Epithelial cell of esophagus (primary cell): ENCODE measurements around the gene PLCG1.
"Not testable (repeated sequence)": the region's sequence is repeated elsewhere in the genome, so short reads cannot be mapped to it uniquely, and the experiment has no call there.

Experiments used
- DNase-seq: peaks from one replicate; pipeline ENCODE4 v3.0.0; 2010; ENCODE audit warnings: low read depth
- H3K4me3 ChIP-seq: 2 replicates; pipeline ENCODE4 v1.5.1; 2011; ENCODE audit warnings: mild to moderate bottlenecking, low read length, control low read depth
- CTCF ChIP-seq: IDR thresholded peaks from 2 replicates; pipeline ENCODE4 v1.5.1; 2011; ENCODE audit warnings: low read depth, mild to moderate bottlenecking, low read length, control low read depth, inconsistent platforms; ENCODE audit not compliant: insufficient read depth; ENCODE audit errors: missing control alignments

The PLCG1 gene

GRCh38 chr20:41116282-41116956 is 20.9 kb upstream of the PLCG1 start:
- DNase-seq, result no peak
- TF ChIP-seq CTCF, result no peak
- no peak overlapping the region for H3K4me3 ChIP-seq

- DNase-seq, H3K4me3 ChIP-seq: not testable (repeated sequence)
Measured at GRCh38 chr20:41118159-41118558, 19.2 kb upstream of the PLCG1 start.

GRCh38 chr20:41118632-41119031 is 18.7 kb upstream of the PLCG1 start:
- H3K4me3 ChIP-seq, result no peak overlapping the region
- TF ChIP-seq CTCF, result no peak
- DNase-seq, result no peak

- H3K4me3 ChIP-seq, result no peak overlapping the region
- DNase-seq, result no peak
- TF ChIP-seq CTCF, result no peak
Measured at GRCh38 chr20:41119614-41120561, 17.5 kb upstream of the PLCG1 start.

GRCh38 chr20:41121399-41121798 is 15.9 kb upstream of the PLCG1 start:
- no peak for TF ChIP-seq CTCF
- no peak overlapping the region for H3K4me3 ChIP-seq
- DNase-seq, result no peak

- no peak for DNase-seq
- no peak for TF ChIP-seq CTCF
- H3K4me3 ChIP-seq, result no peak overlapping the region
Measured at GRCh38 chr20:41123631-41124030, 13.7 kb upstream of the PLCG1 start.

GRCh38 chr20:41124451-41125094 is 12.8 kb upstream of the PLCG1 start:
- no peak overlapping the region for H3K4me3 ChIP-seq
- no peak for TF ChIP-seq CTCF
- no peak for DNase-seq
